ENCODE measurements around the gene SMCHD1. TPM values are rescaled to one million over a fixed set of nuclear protein-coding genes. Genes with fewer than 3 reads are reported as not detected.
"Not testable (repeated sequence)": the region's sequence is repeated elsewhere in the genome, so short reads cannot be mapped to it uniquely, and the experiment has no call there.

SMCHD1 gene
- total RNA-seq, 1 donor from 2014 or later, result 25.9 TPM

- H3K4me3 ChIP-seq (ENCODE audit: low read depth, low read length), result no peak overlapping the region
- DNase-seq (ENCODE audit: low read depth), result no peak
- TF ChIP-seq, protein P1, sequence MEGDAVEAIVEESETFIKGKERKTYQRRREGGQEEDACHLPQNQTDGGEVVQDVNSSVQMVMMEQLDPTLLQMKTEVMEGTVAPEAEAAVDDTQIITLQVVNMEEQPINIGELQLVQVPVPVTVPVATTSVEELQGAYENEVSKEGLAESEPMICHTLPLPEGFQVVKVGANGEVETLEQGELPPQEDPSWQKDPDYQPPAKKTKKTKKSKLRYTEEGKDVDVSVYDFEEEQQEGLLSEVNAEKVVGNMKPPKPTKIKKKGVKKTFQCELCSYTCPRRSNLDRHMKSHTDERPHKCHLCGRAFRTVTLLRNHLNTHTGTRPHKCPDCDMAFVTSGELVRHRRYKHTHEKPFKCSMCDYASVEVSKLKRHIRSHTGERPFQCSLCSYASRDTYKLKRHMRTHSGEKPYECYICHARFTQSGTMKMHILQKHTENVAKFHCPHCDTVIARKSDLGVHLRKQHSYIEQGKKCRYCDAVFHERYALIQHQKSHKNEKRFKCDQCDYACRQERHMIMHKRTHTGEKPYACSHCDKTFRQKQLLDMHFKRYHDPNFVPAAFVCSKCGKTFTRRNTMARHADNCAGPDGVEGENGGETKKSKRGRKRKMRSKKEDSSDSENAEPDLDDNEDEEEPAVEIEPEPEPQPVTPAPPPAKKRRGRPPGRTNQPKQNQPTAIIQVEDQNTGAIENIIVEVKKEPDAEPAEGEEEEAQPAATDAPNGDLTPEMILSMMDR (conservative IDR thresholded peaks at IDR 0.05; ENCODE audit: low read depth, low read length), result no peak
Measured at GRCh38 chr18:2825613-2826175, 170.2 kb downstream of the SMCHD1 start.

GRCh38 chr18:2826581-2826980 is 171.1 kb downstream of the SMCHD1 start:
- no peak for DNase-seq (ENCODE audit: low read depth)
- TF ChIP-seq, protein P1 (conservative IDR thresholded peaks at IDR 0.05; ENCODE audit: low read depth, low read length), result no peak
- no peak overlapping the region for H3K4me3 ChIP-seq (ENCODE audit: low read depth, low read length)

GRCh38 chr18:2827061-2827460 is 171.5 kb downstream of the SMCHD1 start:
- DNase-seq (ENCODE audit: low read depth), result no peak
- TF ChIP-seq, protein P1 (conservative IDR thresholded peaks at IDR 0.05; ENCODE audit: low read depth, low read length), result no peak
- H3K4me3 ChIP-seq (ENCODE audit: low read depth, low read length), result no peak overlapping the region

DNA sequence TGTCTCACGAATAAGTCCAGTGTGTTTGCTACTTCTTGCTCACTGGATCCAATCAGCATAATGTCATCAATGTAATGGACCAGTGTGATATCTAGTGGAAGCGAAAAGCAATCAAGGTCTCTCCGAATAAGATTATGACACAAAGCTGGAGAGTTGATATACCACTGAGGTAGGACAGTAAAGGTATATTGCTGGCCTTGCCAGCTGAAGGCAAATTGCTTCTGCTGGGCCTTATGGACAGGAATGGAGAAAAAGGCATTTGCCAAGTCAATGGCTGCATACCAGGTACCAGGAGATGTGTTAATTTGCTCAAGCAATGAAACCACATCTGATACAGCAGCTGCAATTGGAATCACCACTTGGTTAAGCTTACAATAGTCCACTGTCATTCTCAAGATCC is 180.6 kb downstream of the SMCHD1 start:
- DNase-seq (ENCODE audit: low read depth); H3K4me3 ChIP-seq (ENCODE audit: low read depth, low read length): not testable (repeated sequence)

DNA sequence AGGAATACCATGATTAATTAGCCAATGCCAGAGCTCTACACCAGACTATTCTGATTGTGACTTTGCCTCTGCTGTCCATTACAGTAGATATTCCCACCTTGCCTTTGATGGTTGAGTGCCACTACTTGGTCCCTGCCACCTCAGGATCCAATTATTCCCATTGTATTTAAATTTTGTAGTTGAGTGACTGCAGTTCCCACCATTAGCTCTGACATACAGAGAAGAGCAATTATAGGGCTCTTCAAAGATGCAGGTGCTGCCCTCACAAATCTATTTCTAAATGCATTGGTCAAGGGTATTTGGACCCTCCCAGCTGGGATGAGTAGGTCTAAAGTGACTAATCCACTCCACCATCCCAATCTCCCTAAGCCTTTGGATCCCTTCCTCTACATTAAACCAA is 181.8 kb downstream of the SMCHD1 start:
- not testable (repeated sequence) for H3K4me3 ChIP-seq (ENCODE audit: low read depth, low read length); DNase-seq (ENCODE audit: low read depth)

- no peak for DNase-seq (ENCODE audit: low read depth)
- TF ChIP-seq, protein P1 (conservative IDR thresholded peaks at IDR 0.05; ENCODE audit: low read depth, low read length), result no peak
- H3K4me3 ChIP-seq (ENCODE audit: low read depth, low read length), result no peak overlapping the region
Measured at GRCh38 chr18:2839202-2839601, 183.7 kb downstream of the SMCHD1 start.

DNA sequence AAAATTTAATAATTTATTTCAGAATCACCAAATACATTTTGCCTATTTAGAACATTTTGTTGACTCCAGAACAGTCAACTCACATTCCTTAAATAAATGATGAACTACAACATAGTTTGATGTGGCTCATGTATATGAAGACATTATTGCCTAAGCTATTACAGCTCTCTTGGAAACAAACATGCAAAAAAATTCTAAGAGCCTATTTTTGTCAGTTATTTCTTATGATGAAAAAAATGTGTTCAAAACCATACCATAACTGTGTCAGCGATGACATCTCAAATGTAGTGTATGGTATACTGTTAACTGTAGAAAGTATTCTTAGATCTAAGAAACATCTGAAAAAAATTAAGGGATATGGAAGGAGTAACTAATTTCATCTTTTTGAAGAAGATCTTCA is 185.0 kb downstream of the SMCHD1 start:
- TF ChIP-seq, protein P1 (conservative IDR thresholded peaks at IDR 0.05; ENCODE audit: low read depth, low read length), result no peak
- H3K4me3 ChIP-seq (ENCODE audit: low read depth, low read length), result no peak overlapping the region
- no peak for DNase-seq (ENCODE audit: low read depth)

- TF ChIP-seq, protein P1 (conservative IDR thresholded peaks at IDR 0.05; ENCODE audit: low read depth, low read length), result no peak
- no peak overlapping the region for H3K4me3 ChIP-seq (ENCODE audit: low read depth, low read length)
- no peak for DNase-seq (ENCODE audit: low read depth)
Measured at GRCh38 chr18:2843146-2843545, 187.6 kb downstream of the SMCHD1 start.
